ENCODE data around the gene APOD. TPM values are rescaled to one million over a fixed set of nuclear protein-coding genes. Genes with fewer than 3 reads are reported as not detected.
"Not testable (repeated sequence)": the region's sequence is repeated elsewhere in the genome, so short reads cannot be mapped to it uniquely, and the experiment has no call there.

APOD gene
- polyA plus RNA-seq, 3 donors = 1.1 to 11.7 (median 5.7) TPM

- DNase-seq (ENCODE audit: low read depth in 3 of 3, low spot score in 2 of 3) = not testable (repeated sequence)
Measured at GRCh38 chr3:195619591-195620369, 36.0 kb upstream of the APOD start.

- DNase-seq (ENCODE audit: low read depth in 3 of 3, low spot score in 2 of 3) = not testable (repeated sequence)
Measured at GRCh38 chr3:195617784-195618659, 34.3 kb upstream of the APOD start.

GRCh38 chr3:195617134-195617533 is 33.4 kb upstream of the APOD start:
- not testable (repeated sequence) for DNase-seq (ENCODE audit: low read depth in 3 of 3, low spot score in 2 of 3)

GRCh38 chr3:195616681-195617080 is 32.9 kb upstream of the APOD start:
- DNase-seq (ENCODE audit: low read depth in 3 of 3, low spot score in 2 of 3) = no peak

- not testable (repeated sequence) for DNase-seq (ENCODE audit: low read depth in 3 of 3, low spot score in 2 of 3)
Measured at GRCh38 chr3:195615952-195616537, 32.3 kb upstream of the APOD start.

GRCh38 chr3:195614672-195615504 is 31.1 kb upstream of the APOD start:
- DNase-seq (ENCODE audit: low read depth in 3 of 3, low spot score in 2 of 3) = not testable (repeated sequence)

- no peak for DNase-seq (ENCODE audit: low read depth in 3 of 3, low spot score in 2 of 3)
Measured at GRCh38 chr3:195613468-195614069, 29.8 kb upstream of the APOD start.

- no peak for DNase-seq (ENCODE audit: low read depth in 3 of 3, low spot score in 2 of 3)
Measured at GRCh38 chr3:195612075-195612800, 28.5 kb upstream of the APOD start.

GRCh38 chr3:195609229-195609628 is 25.5 kb upstream of the APOD start:
- DNase-seq (ENCODE audit: low read depth in 3 of 3, low spot score in 2 of 3) = no peak

- DNase-seq (ENCODE audit: low read depth in 3 of 3, low spot score in 2 of 3) = not testable (repeated sequence)
Measured at GRCh38 chr3:195601785-195602184, 18.0 kb upstream of the APOD start.

- DNase-seq (ENCODE audit: low read depth in 3 of 3, low spot score in 2 of 3) = no peak
Measured at GRCh38 chr3:195601382-195601781, 17.6 kb upstream of the APOD start.

- DNase-seq (ENCODE audit: low read depth in 3 of 3, low spot score in 2 of 3) = not testable (repeated sequence)
Measured at GRCh38 chr3:195599926-195600325, 16.2 kb upstream of the APOD start.

GRCh38 chr3:195599516-195599915 is 15.8 kb upstream of the APOD start:
- DNase-seq (ENCODE audit: low read depth in 3 of 3, low spot score in 2 of 3) = not testable (repeated sequence)

- no peak for DNase-seq (ENCODE audit: low read depth in 3 of 3, low spot score in 2 of 3)
Measured at GRCh38 chr3:195597848-195598247, 14.1 kb upstream of the APOD start.

- DNase-seq (ENCODE audit: low read depth in 3 of 3, low spot score in 2 of 3) = no peak
Measured at GRCh38 chr3:195597229-195597628, 13.5 kb upstream of the APOD start.

GRCh38 chr3:195596765-195597171 is 13.0 kb upstream of the APOD start:
- DNase-seq (ENCODE audit: low read depth in 3 of 3, low spot score in 2 of 3) = no peak

GRCh38 chr3:195595785-195596531 is 12.2 kb upstream of the APOD start:
- no peak for DNase-seq (ENCODE audit: low read depth in 3 of 3, low spot score in 2 of 3)

GRCh38 chr3:195591852-195592251 is 8.1 kb upstream of the APOD start:
- DNase-seq (ENCODE audit: low read depth in 3 of 3, low spot score in 2 of 3) = no peak

- no peak for DNase-seq (ENCODE audit: low read depth in 3 of 3, low spot score in 2 of 3)
Measured at GRCh38 chr3:195591220-195591619, 7.5 kb upstream of the APOD start.

Measured in right renal cortex interstitium (tissue), 3 donors.